Activated CD4-positive, alpha-beta T cell treated with anti-CD3 and anti-CD28 coated beads, Interleukin-2, amount 50 U/mL, for 4 hours (primary cell): ENCODE results near the gene EEFSEC.

Experiments
- DNase-seq, 2 experiments: peaks; one replicate each; pipeline ENCODE4 v3.0.0-alpha.2; 2020

The EEFSEC gene

DNA sequence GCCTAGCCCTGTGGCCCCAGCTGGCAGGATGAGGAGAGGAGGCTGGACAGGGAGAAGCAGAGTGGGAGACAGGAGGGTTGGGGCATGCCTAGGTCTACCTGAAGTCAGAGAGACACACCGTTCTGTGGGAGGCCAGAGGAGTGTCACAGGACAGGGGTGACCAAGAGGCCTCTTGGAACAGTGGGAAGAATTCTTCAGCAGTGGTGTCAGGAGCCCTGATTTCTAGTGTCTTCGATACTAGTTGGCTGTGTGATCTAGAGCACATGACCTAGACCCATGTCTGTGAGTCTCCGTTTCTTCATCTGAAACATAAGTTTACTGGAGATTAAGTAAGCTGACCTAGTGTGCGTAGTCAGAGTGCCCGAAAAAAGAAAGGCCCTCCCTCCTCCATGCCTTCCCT is 92.2 kb downstream of the EEFSEC start:
- no peak for DNase-seq

DNA sequence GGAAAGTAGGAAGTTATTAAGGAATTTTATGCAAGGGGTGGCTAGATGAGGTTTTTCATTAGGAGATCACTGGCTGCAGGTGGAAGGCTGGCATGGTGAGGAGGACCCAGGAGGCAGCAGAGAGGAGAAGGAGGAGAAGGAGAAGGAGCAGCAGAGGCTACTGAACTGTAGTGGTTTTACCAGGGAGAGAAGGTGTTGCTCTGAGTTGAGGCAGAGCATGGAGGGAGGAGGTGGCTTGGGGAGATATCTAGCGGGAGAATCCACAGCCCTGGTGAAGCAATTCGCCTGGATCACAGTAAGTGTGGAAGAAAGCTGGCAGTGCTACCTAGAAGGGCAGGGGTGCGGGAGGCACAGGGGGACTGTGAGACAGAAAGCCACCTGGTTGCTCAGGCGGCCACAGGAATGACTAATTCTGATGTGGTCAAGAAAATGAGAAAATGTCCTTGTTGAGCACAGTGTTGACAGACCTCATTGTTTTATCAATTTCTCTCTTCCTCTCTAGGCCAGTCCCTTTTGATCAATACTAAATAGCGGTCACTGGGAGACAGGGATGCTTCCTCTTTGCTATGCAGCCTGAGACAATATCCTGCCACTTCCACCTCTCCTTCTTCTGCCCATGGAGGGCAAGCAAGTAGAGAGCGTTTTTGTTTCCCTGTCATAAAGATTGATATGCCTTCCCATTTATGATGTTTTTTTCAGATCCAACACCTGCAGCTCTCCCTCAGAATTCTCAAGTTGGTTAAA is 94.6 kb downstream of the EEFSEC start:
- no peak for DNase-seq

DNA sequence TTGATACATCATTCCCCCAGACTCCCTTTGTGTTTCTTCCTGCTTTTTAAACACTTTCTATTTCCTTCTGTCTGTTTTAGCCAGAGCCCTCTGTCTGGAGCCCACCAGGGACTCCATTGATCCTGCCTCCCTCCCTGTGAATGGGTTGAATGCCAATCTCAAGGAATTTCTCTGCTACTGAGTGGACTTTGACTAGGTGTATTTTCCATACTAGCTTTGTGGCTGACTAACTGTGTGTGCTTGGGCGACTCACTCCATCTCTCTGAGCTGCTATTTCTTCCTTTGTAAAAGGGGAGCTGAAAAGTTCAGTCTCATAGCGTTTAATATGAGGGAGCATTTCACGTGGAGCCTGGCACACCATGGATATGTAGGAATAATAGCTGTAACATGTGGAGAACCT is 98.8 kb downstream of the EEFSEC start:
- no peak for DNase-seq

DNA sequence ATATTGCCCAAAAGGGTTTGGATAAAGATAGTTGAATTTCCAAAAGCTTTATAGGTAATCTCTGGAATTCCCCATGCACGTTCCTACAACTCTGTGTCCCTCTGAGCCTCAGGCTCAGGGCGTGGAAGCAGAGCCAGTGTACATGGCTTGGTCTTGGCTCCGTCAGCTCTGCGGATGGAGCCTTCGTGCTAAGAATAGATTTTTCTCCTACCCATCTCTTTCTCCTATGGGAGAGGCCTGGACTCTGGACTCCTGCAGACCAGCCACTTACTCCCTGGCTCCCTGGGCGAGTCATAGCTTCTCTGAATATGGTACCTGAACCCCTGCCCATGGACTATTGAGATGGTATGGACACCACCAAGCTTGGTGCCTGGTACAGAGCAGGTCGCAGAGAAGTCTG is 99.9 kb downstream of the EEFSEC start:
- DNase-seq: no peak

DNA sequence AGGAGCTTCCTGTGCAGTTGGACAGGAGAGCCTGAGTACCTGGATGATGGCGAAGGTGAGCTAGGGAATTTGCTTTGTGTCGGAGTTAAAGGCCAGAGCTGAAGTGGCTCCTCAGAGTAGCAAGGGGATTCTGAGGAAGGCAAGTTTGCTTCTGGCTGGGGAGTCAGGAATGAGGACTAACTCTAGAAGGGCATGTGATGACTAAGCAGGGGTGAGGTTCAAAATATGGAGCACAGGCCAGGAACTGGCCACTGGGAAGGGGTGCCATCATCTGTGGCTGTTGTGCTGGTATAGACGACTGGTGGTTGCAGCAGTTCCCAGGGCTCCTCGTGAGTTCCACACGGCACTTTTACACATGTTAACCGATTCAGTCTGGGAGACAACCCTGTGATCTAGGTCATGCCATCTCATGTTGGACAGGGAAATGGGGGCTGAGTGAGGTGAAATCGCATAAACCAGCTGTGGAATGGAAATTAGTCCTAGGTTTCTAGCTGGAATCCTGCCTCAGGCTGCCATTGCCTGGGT is 100.8 kb downstream of the EEFSEC start:
- no peak for DNase-seq

DNA sequence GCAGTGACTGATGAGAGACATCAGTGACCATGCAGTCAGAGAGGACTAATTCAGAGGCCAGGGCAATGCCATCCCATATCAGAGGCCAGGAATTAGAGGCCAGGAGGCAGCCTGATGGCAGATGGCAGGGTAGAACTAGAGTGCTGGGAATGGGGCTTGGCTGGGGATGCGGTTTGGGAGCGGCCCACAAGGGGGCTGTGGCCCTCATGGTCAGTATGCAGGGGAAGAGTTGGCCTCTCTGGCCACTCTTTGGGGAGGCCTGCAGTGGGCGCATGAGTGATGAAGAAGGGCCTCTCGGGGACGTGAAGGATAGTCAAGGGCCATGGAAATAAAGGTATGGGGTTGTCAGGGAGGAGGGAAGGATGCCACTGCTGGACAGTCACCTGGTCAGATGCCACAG is 101.7 kb downstream of the EEFSEC start:
- no peak for DNase-seq

DNA sequence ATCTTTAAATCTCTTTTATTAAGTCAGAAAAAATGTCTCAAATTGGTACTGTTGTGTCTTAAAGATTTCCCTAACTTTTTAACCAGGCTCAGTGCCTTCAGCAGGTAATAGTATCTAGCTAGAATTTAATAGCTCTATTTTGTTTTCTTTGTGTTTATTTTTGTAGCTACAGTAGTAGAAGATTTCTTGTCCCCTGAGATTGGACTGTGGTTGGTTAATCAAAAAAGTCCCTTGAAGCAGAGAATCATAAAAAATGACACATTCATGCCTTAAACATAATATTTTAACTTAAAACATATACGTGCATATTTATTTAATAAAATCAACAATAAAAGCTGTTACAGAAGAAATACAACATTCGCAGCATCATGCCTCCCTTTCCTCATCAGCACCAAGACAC is 102.8 kb downstream of the EEFSEC start:
- DNase-seq: no peak

DNA sequence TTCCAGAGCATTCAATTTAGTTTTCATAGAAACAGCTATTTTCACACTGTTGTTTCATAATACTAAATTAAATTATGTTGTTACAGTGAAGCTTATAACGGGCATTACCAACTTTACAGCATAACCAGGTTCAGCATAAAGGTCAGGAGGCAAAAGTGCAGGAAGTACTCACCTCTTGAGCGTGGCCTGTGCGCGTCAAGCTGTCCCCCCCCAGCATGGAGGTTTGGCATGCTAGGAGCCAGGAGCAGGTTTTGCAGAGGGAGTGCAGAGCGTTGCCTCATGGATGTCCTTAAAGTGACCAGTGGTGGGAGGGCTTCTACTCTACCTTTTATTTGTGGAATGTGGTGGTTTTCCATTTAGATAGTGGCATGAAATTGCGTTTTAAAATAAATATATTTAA is 104.4 kb downstream of the EEFSEC start:
- DNase-seq: no peak

DNA sequence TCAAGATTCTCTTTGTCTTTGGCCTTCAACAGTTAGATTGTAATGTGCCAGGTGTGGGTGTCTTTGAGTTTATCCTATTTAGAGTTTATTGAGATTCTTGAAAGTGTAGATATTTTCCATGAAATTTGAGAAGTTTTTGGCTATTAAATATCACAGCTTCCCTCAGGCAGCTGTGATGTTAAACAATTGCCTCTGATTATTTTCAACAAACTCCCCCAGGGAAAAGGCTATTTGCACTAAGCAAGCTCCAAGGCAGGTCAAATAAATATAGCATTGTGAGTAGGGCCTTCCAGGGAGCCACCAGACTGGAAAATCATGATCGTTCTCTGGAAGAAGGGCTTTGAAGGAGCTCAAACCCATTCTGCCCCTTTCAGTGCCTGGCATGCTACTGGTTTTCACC is 107.0 kb downstream of the EEFSEC start:
- no peak for DNase-seq

DNA sequence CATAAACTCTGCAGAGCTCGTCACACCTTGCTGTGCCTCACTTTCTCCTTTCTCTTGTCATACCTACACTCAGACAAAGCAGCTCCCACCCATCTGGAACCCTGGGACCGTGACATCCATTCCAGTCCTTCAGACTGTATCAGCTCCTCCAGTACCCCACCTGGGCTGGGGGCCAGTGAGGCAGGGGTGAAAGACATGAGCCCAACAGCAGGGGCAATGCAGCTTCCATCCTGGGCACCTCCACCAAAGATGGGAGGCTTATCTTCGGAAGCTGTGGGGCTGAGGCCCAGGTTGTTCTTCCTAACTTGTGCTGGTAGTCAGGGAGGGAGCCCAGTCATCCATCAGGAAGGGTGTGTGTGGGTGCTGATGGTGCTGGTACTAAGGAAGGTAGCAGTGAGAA is 109.2 kb downstream of the EEFSEC start:
- no peak for DNase-seq

DNA sequence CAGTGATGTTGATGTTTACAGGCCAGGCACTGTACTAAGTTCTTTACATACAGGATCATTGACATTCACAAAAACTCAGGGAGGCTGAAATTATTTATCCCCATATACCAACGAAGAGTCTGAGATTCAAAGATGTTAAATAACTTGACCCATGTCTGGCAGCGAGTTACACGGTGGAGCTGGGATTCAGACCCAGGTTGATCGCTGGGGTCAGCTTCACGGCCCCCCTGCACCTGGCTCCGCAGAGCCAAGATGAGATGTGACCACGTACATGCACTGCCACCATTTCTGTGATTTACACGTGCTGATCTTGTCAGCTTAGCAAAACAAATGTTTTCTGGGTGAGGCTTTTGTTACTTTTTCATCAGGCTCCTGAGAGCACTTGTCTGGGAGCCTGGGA is 109.8 kb downstream of the EEFSEC start:
- DNase-seq: no peak

DNA sequence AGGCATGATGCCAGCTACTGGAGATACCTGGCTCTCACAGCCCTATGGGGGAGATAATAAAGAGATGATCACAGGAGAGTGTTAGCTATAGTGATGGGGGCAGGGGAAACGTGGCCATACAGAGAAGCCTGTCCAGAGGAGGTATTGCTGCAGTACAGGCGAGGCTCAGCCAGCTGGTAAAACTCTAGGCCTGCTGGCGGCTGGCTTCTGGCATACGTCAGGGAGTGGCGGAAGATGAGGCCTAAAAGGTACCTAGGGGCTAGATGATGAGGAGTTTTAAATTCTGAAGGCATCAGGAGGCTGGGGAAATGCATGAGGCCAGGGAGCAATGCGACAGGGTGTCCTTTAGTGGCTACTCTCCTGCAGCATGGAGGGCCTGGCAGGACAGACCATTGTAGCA is 110.7 kb downstream of the EEFSEC start:
- no peak for DNase-seq

DNA sequence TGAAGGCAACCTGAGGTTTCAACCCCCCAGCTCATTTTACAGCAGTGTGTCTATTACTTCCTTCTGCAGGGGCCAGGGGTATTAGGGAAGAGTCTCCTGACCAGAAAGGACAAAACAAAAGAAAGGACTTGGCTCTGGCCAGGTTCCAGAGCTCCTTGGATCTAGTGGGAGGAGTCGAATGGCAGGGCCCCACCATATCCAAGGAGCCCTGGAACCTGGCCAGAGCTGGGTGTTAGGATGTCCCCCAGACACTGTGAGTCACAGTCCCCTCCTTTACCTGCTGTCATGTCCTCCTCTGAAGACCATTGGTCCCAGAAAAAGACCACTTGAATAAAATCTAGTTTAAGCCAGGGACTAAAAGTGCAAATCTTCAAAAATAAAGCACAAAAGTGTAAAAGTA is 113.2 kb downstream of the EEFSEC start:
- no peak for DNase-seq

DNA sequence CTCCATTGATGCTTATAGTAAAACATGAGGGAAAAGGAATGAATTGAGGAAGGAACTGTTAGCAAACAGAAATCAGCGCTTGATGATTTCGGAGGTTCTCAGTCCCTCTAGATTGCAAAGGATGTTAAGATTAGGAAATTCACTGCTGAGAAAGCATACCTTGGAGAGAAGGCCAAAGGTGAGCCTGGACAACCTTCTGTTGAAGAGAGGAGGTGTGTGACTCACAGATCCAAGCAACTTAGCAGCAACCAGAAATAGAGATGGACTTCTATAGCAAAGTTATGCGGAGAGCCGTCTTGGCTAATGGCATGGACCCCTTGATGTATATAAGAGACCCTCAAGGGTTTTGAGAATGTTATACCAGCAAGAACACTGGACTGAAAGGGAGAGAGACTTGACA is 114.3 kb downstream of the EEFSEC start:
- no peak for DNase-seq

DNA sequence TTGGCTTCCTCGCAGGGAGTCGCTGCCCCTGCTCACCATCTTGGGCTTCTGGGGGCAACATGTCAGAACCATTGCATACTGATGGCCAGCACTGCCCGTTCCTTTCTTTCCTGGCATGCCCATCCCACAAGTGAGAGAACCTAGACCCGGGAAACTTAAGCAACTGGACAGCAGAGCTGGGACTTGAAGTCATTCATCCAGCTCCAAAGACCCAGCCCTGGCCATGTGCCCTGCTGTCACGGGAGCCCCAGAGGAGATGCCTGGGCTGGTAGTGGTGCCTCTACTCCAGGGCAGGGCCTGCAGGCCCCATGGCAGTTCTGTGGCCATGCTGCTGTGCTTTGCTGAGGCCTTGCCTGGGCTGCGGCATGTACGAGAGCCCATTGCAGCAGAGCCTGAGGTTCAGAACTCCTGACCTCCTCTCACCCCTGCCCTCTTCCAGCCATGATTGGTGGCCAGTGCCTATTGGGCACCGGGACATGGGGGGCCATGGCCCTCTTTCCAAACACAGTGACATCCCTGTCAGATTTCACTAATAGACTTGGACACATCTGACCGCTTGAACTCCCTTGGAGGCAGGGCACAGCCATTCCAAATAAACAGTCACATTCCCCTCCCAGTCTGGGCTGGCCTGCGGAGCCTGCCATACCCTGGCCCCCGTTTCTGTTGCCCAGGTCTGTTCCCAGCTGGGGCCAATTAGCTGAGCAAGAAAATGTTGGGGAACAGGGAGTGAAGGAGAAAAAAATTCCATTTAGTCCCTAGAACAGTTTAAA is 115.9 kb downstream of the EEFSEC start:
- DNase-seq: no peak

DNA sequence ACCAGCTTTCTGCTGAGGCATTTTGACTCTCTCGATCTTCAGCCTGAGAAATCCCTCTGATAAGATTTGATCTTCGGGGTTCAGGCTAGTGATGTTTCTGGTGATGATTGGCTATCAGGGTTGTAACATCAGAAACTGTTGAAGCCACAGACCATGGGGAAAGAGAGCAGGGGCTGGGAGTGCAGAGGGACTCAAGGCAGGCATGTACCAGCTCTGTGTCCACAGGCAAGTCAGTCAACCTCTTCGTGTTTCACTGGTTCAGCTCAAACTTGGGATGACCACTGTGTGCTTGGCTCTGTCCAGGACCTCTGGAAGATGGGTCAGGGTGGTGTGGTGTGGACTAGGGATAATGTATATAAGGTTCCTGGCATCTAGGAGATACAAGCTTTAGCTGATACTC is 116.5 kb downstream of the EEFSEC start:
- no peak for DNase-seq

DNA sequence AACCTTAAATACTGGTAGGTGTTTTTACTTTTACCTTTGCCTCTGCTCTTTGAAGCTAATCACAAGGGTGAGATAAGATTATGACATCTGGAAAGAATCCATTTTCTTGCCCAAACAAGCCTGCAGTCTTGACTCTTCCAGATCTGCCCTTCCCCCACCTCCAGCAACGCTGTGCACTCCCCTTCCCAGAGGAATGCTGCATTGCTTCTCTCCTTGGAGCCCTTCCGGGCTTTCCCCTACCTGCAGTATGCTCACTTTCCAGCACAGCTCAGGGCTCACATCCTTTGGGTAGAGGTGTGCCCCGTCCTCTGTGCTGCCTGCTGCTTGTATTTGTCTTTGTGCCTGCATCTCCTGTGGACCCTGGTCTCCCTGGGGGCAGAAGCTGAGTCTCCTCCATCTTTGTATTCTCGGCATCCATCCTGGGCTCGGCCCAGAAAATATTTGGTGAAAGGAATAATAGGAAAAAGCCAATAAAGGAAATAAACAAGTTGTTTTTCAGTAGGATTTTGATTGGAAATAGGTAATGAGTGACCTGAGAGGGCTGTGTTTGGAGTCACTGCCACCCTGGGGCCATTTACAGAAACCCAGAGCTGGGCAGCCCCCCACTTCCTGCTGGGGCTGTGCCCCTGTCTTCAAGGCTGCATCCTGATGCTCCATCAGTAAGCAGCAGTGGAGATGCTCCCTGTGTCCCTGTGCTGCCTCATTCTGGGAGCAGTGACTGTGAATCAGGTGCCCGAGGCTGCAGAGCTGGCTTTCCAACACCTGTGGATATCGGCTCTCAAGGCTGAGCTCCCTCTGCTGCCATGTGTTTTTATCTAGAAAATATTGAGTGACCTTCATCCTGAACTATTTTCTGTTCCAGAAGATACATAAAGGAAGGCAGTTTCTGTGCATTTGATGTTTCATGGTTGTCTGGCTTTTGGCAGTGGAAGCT is 117.5 kb downstream of the EEFSEC start:
- no peak for DNase-seq

DNA sequence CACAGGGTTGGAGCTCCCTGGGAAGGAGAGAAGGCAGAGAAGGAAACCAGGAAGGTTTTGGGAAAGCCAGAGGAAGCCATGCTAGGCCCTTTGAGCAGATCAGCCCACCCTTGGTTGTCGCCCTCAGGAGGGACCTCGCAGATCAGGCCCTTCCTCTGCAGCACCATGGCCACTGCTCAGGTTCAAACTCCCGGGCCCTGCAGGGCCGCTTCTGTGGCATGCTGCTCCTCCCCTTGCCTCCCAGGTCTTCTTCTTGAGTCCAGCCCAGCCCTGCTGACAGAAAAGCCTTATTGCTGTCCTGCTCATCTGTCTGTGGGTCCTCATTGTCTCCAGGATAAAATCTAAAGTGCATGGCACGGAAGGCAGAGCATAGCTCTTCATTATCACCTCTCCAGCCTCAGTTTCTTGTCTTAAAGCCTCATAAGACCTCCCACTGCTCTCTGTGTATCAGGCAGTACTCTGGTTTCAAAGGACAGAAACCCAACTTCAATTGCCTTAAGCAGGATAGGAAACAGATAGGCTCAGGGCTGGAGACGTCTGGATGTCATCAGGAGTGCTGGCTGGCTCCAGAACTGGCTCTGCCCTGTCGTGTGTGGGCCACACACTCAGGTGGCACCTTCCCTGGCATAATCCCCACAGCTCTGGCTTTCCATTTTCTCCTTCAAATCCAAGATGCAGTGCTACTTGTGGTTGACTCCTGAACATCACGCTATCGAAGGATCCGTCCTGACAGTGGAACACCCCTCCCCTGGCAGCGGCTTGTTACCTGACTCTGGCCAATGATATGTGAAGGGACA is 118.5 kb downstream of the EEFSEC start:
- DNase-seq: no peak

DNA sequence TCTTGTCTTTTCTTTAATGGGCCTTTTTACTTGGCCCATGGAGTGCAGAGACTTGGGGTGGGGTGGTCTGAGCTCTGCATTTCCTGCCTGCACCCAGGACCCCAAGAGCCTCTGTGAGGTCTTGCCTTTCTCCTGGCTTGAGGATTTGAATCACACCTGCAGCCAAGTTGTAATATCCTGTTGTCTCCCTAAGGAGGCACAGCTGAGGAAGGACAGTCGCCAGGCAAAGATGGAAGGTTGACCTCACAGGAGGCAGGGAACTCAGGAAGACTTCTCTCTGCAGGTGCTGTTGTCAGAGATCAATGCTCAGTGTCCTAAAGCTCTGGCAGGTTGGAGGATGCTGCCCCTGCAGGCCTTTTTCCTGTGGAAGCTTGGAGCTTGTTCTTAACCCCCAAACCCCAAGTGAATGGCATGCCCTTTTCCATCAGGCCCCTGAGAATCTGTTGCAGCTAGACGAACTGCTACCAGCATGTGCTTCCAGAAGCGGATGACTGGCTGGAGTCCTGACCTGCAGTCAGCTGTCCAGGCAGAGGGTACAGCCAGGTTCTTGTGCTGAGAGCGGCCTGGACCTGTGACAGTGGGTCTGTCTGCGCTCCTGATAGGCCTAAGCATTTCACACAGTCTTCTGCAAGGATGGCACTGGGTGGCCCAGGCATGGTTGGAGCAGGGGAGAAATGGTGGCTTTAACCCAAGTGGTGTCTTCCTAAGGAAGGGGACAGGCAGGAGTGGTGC is 120.0 kb downstream of the EEFSEC start:
- no peak for DNase-seq

DNA sequence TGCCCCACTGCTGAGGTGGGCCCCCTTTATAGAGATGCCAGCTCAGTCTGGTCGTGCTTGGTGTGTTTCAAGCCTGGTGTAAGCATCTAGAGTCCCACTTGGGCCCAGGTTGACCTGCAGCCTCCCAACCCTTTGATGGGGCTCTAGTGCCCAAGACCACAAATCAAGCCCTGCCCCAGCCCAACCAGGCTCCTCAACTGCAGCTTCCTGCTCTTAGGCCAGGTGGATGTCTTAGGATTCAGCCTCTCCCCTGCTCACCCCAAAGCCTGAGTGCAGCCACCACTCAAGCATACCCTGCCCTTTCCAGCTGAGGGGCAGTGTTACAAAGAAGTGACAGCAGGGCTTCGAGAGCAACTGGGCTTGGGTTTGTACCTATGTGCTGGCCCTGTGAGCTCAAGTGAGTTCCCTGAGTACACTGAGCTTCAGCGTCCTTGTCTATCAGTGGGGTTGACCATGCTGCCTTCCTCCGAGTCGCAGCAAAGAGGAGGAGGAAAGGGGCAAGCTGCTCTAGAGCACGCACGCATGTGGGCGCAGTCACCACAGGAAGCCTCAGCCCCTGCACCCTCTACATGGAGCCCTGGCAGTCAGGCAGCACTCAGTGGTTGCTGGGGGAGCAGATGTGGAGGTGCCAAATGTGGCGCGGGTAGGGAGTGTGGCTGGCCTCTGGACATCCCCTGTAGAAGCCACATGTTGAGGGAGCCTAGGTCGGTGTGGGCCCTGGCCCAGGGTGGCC is 120.7 kb downstream of the EEFSEC start:
- DNase-seq: no peak

DNA sequence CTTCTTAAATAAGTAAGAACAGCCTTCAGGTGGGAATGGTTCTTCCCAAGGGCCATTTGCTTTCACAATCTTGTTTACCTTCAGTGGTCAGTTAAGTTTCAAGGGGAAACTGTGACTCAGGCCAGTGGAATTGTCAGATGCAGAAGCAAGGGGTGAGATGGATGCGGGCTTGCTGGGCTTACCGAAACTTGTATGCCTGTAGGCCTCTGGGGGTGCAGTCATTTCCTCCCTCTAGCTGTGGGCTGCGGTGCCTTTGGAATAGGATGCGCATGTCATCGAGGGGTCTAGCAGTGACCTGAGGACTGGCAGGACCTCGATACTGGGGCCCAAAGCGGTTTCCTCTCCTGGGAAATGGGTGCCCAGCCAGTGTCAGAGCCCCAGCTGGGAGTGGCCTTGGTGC is 121.6 kb downstream of the EEFSEC start:
- DNase-seq: no peak
